Superior temporal gyrus (tissue), 1 donor: ENCODE results near the gene ZNF792.
"Not testable (repeated sequence)": the region's sequence is repeated elsewhere in the genome, so short reads cannot be mapped to it uniquely, and the experiment has no call there.

Experiments
- DNase-seq: peaks from one replicate; pipeline ENCODE4 v3.0.0-alpha.2; 2016; ENCODE audit errors: extremely low spot score

ZNF792 gene

DNA sequence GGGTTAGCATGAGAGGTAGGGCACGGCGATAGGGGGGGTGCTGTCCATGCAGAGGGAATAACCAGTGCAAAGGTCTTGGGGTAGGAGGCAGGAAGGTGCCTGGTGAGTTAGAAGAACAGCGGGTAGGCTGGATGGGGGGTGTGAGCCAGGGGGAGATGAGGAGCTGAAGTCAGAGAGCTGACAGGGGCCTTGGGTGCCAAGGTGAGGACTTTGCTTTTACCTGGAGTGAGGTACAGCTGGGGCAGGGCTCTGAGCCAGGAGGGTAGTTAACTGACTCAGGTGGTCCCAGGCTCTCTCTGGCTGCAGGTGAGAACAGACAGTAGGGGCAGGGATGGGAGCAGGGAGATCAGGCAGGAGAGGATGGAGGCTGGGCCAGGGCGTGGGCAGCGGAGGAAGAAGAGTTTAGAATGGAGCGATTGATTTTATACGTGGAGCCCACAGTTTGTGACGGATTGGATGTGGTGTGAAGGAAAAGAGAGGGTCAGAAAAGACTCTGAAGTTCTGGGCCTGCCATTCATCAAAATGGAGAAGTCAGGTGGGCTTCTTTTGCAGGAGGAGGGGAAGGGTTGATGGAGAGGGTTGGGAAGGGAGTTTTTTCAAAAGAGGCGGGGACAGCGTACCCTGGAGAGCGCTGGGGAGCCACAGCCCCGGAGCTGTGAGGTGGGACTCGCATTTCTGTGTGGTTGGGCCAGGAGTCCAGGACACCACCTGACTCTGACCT lies 34.9 kb upstream of the ZNF792 start:
- no peak for DNase-seq

DNA sequence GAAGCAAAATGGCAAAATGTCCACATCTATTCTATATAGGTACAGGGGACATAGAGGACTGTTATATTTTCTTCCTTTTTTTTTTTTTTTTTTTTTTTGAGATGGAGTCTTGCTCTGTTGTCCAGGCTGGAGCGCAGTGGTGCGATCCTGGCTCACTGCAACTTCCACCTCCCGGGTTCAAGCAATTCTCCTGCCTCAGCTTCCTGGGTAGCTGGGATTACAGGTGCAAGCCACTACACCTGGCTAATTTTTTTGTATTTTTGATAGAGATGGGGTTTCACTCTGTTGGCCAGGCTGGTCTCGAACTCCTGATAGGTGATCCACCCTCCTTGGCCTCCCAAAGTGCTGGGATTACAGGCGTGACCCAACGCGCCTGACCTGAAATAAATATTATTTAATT lies 34.2 kb upstream of the ZNF792 start:
- not testable (repeated sequence) for DNase-seq

DNA sequence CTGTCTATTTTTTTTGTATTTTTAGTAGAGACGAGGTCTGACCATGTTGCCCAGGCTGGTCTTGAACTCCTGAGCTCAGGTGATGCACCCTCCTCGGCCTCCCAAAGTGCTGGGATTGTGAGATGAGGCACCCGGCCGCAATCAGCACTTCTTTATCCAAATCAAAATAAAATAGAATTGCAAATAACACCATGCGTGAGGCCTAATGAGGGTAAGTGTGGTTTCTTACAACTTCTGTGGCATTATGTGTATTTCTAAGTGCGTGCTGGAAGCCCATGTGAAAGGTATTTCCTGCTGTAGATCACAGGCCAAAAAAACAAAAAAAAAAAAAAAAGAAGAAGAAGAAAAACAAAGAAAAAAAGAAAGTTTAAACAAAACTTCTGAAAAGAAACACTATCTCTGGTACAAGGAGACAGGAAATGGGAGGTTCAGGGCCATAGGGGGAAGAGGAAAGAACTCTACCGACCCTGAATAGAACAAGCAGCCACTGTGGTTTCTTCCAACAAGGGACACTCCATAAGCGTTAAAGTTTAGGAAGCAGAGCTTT lies 33.1 kb upstream of the ZNF792 start:
- no peak for DNase-seq

DNA sequence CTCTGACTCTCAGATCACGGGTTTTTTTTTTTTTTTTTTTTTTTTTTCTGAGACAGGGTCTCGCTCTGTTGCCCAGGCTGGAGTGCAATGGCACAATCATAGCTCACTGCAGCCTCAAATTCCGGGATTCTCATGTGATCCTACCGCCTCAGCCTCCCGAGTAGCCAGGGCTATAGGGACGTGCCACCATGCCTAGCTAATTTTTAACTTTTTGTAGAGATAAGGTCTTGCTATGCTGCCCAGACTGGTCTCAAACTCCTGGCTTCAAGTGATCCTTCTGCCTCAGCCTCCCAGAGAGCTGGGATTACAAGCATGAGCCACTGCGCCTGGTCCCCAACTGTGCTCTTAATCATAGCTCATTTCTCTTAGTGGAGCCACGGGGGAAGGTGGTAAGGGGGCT lies 31.5 kb upstream of the ZNF792 start:
- DNase-seq, result no peak

DNA sequence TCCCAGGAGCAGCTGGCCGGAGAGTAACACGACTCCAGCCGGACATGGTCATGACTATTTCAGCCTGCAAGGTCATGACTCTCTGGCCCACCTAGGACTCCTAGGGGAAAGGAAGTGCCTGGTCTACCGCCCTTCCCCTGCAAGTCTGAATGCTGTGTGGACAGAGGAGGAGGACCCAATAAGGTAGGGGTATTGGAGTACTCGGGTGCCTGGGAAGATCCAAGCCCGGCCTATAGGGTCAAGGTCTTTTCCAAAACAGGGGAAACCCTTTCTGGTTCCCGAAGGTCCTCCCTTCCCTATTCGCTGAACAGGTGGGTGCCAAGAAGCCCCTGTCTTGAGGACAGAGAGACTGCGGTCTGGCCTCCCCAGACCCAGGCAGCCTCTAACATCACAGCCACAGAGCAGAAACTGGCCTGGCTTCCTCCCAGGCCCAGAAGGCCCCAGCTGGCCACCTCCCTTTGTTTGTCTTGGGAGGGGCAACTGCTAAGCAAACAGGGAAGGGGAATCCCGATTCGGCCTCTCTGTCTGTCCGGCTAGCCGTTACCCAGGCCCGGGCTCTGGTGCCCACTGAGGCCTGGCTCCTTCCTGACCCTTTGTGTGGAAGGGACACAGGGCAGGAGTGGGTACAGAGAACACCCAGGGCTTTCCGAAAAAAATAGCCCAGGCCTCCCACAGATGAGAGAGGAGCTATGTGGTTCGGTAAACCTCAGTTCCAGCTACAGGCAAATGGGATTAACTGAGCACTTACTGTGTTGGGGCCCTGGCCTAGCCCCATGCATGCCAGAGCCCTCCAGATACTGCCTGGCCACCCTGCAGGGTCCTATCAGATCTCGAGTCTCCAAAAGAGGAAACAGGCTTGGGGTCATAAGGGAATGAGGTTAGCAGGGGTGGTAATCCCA lies 30.9 kb upstream of the ZNF792 start:
- no peak for DNase-seq

DNA sequence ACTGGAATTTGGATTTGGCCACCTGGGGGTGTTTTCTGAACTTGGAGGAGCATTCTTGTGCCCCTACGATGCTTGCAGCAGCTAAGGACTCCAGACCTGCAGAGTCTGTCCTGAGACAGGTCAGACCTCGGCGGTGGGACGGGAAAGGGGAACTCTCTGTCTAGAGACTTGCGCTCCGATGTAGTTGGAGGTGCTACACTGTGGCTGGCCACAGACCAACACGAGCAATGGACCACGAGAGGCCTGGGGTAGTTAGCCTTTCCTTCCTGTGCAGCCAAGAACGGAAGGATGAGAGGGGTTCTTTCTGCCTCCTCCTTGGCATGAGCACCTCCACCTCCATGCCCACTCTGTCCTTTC lies 30.2 kb upstream of the ZNF792 start:
- DNase-seq, result no peak

DNA sequence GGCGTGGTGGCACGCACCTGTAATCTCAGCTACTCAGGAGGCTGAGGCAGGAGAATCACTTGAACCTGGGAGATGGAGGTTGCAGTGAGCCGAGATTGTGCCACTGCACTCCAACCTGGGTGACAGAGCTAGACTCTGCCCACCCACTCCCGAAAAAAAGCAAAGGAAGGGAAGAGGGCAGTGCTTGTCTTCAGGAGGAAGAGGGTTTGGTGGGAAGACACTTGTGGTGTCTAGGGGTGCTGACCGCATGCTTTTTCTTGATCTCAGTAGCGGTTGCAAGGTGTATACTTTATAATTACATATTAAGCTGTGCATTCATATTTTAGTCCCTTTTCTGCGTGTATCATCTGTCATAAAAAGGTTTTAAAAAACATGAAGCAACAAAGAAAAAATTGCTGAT lies 28.6 kb upstream of the ZNF792 start:
- DNase-seq, result not testable (repeated sequence)

DNA sequence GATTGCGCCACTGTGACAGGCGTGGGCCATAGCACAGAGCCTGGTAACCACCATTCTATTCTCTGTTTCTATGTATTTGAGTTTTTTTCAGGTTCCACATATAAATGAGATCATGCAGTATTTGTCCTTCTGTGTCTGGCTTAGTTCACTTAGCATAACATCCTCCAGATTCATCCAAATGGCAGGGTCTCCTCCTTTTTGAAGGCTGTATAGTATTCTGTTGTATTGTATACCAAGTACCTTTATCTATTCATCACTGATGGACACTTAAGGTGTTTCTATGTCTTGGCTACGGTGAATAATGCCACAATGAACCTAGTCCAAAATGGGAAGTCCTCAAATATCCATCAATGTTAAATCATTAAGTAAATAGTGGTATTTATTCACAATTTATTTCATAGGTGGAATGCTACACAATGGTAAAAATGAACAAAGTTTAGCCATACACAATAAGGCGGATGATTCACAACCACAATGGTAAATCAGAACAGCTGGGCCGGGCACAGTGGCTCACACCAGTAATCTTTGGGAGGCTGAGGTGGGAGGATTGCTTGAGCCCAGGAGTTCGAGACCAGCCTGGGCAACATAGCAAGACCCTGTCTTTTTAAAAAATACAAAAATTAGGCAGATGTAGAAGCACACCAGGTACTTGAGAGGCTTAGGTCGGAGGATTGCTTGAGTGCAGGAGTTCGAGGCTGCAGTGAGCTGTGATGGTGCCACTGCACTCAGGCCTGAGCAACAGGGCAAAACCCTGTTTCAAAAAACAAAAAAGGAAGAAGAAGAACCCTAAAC lies 27.7 kb upstream of the ZNF792 start:
- DNase-seq, result no peak

DNA sequence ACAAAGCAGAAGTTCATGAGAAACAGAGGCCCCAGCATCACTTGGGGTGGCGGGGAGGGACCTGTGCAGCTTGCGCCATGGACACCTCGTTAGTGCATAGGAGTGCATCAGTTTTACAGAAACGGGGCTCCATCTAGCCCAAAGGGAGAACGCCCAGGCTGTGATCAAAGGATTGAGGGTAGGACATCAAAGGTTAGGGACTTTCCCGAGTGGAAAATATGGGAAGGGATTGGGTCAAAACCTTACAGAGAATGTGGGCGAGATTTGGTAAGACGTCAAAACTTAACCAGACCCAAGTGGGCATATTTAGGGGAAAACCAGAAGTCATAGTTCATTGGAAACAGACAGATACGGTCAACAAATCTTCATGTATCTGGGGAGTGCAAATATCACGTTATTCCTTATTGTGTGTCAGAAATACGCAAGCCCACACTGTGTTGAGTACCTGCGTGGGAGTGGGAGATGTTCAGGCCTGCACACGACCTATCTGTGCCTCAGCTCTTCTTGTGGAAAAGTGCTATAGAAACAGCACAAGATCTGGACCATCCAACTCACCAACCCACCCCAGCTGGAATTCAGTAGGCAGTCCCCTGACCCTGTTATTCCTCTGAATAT lies 26.7 kb upstream of the ZNF792 start:
- no peak for DNase-seq

DNA sequence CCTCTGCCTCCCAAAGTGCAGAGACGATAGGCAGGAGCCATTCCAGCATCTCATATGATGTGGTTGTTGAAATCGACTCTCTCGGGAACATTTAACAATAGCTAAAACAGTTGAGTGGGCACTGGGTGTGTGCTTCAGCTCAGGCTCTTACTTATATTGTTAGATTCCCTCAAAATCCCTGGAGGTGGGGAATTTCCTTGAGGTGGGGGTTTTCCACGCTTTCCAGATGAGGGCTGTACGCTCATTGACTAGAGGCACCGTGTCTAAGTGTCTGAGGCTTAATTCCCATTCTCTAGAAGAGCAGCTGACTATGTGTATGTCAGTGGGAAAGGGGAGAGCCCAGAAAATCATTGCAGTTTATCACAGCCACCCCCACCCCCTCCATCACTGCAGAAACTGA lies 25.3 kb upstream of the ZNF792 start:
- no peak for DNase-seq

DNA sequence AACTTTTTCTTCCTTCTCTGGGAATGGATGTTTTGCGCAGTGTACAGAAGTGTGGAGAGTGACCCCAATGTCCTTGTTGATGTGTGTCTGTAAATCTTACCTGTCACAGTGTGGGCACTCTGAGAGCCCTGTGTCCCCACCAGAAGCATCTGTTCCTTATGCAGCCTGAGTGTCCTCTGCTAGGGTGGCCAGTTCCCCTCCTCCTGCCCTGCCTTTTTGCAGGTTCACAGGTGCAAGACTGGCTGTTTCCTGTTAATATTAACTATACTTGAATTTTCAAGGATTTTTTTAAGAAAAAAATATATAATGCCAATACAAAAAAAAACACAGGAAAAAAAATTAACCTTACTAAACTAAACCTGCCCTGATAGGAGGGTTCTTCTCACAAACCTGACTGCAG lies 24.1 kb upstream of the ZNF792 start:
- DNase-seq, result no peak

DNA sequence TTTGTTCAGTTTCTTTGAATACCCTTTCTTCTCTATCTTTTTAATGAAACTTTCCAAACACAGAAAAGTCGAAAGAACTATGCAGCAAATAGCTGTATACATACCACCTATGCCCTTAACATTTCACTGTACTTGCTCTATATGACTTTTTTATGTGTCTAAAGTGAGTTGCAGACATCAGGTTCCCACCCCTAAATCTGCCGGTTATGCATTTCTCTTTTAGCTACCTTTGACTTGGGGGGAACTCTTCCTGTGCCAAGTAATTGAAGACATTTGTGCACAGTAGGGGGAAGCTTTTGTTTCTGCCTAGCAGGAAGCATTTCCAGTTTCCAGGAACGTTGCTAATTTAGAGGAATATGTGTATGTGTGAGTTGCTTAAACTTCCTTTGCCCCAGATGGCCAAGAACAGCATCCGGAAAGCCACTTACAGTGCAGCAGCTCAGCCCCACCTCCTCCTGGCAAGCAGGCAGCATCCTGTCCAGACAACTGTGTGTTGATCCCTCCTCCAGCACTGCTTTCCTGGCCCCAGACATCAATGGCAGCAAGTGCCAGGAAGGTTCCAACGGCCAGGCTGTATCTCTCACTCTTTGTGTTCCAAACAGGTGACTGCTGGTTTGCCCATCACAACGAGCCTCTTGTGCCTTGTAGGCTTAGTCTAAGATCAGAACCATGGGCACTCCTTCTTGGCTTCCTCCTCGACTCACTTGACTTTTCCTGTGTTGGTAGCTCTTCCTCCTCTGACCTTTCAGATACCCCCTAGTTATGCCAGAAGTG lies 21.4 kb upstream of the ZNF792 start:
- DNase-seq, result no peak

DNA sequence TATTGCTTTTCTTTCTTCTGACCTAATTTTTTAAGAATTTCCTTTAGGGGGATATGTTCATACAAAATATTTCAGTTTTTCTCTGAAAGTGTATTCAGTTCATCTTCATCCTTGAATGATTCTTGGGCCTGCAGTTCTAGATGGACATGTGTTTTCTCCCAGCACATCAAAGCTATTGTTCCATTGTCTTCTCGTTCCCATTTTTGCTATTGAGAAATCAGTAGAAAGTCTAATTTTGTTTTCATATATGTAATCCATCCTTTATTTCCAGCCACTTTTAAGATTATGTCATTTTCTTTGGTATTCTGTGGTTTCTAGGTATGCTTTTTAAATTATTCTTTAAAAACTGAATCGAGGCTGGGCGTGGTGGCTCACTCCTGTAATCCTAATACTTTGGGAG lies 20.3 kb upstream of the ZNF792 start:
- DNase-seq, result no peak

DNA sequence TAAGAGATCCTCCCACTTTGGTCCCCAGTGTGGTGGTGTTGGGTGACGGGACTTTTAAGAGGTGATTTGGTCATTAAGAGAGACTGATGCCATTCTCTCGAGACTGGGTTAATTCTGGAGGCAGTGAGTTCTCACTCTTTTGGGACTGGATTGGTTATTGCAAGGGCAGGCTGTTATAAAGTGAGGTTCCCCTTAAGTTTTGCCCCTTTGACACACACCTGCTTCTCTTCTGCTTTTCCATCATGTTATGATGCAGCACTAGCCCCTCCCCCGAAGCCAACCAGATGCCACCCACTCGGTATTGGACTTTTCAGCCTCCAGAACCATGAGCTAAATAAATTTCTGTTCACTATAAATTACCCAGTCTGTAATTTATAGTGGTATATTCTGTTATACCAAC lies 19.8 kb upstream of the ZNF792 start:
- no peak for DNase-seq

DNA sequence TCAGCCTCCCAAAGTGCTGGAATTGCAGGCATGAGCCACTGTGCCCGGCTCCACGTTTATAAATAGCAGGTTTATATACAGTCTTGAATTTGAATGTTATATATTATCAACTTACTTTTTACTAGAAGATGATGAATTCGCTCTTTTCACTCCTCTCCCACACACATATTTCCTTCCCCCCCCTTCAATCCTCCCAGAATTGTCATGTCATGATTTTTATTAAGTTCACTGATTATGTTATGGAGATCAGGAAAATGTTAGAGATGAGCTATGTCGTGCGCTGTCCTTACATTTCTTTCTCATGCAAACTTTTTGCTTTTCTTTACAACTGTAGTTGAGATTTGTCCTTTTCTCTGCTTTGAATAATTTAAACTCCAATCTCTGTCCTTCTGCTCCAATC lies 18.2 kb upstream of the ZNF792 start:
- DNase-seq, result no peak

DNA sequence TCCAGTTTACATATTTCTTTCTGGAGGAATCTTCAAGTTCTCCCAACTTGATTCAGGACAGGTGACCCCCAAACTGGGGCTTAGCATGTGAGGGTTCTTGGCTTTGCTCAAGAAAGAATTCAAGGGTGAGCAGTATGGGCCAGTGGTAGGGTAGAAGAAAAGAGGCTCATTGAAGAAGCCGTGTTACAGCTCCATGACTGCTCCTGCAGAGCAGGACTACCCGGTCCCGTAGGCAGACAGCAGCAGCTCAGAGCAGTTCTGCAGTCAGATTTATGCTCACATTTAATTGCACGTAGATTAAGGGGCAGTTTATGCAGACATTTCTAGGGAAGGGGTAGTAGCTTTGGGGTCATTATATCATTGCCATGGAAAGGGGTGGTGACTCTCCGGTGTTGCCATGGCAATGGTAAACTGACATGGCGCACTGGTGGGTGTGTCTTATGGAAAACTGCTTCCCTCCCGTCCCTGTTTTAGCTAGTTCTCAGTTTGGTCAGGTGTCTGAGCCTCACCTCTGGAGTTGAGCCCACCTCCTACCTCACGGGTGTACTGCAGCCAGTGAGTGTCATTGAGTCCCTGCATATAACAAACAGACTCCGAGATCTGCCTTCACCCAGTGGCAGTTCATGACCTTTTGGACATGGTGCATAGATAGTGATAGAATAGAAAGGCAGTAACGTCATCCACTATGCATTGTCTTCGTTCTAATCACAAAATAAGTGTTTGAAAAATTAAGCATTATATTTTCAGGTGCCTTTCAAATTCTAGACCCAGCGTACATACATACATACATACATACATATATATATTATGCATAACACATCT lies 16.0 kb upstream of the ZNF792 start:
- DNase-seq, result no peak

DNA sequence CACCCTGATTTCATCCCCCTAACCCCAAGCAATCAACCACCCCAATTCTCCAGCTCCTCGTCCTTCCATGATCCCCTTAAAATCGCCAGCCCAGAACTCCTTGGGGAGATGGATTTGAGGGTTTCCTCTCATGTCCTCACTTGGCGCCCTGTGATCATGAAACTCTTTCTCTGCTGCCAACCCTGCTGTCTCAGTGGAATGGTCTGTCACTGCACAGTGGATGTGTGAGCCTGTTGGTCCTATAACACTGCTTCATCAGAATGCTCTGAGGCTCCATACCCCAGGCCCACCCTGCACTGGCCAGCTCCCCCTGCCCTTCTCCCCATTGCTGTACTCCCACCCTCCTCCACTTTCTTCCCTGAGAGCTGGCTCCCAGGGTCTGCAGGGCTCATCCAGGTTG lies 12.6 kb upstream of the ZNF792 start:
- no peak for DNase-seq

DNA sequence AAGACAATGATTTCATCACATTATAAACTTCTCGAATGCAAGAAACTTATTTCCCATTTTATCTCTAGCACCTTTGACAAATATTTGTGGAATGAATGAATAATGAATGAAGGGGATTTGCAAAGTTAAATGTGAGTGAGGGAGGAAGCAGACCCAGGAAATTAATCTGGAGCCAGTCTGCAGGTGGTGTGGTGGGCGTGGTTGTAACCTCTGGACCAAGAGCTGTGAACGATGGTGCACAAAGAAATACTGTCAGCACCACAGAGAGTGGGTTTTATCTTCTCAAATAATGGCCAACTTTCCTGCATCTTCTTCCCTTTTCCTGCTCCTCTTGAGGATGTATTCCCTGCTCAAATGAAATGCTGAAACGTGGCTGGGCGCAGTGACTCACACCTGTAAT lies 11.0 kb upstream of the ZNF792 start:
- no peak for DNase-seq

DNA sequence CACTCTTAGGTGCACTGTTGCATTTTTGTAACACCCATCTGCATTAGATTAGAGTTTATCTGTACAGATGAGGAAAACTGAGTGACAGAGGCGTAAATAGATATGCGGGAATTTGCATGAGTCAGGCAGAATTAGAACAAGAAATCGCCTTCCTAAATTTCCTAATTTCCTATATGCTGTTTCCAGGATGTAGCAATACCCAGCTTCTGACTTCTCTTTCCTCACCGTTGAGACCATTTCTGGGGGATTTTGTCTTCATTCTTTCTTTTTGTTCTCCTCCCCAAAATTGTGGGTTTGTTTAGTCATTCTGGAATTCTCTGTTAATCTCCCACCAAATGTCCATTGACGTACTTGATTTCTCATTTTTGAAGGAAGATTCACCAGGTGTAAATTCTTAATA lies 10.6 kb upstream of the ZNF792 start:
- DNase-seq, result no peak

DNA sequence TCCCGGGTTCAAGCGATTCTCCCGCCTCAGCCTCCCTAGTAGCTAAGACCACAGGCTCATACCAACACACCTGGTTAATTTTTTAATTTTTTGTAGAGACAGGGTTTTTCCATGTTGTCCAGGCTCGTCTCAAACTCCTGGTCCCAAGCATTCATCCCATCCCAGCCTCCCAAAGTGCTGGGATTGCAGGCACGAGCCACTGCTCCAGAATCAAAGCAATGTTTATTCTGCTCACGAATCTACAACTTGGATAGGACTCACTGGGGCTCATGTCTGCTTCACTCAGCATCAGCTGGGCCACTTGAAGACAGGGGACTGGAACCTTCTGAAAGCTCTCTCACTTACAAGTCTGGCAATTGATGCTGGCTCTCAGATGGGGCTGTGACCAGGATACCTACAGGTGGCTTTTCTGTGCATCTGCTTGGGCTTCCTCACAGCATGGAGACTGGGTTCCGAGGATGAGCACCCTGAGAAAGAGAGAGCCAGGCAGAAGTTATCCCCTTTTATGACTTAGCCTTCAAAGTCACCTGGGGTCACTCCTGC lies 8.2 kb upstream of the ZNF792 start:
- DNase-seq, result no peak
